Measurements from ENCODE around the gene PLBD2. TPM values are rescaled to one million over a fixed set of nuclear protein-coding genes. Genes with fewer than 3 reads are reported as not detected.
"Not testable (repeated sequence)": the region's sequence is repeated elsewhere in the genome, so short reads cannot be mapped to it uniquely, and the experiment has no call there.

Gene PLBD2
- total RNA-seq, 1 donor from 2014 or later, result 30.8 TPM

- no peak for DNase-seq (ENCODE audit: low spot score)
- intact Hi-C loops (cut with DNase I), result no loop called here
Measured at GRCh38 chr12:113332688-113333417, 25.5 kb upstream of the PLBD2 start.

GRCh38 chr12:113333418-113333750 lies 25.0 kb upstream of the PLBD2 start:
- DNase-seq (ENCODE audit: low spot score), result no peak
- intact Hi-C loops (cut with DNase I), result no loop called here

GRCh38 chr12:113333877-113334785 lies 24.3 kb upstream of the PLBD2 start:
- intact Hi-C loops (cut with DNase I), result no loop called here
- peak; percentile 80 for DNase-seq (ENCODE audit: low spot score)

GRCh38 chr12:113334786-113335539 lies 23.4 kb upstream of the PLBD2 start, which contains the start of gene SLC8B1:
Gene SLC8B1, minus strand, starts transcription at chr12:113335109. Its CDS starts 2,231 bp downstream, at chr12:113332878.
- DNase-seq (ENCODE audit: low spot score), result peak; percentile 97
- intact Hi-C loops (cut with DNase I), result loop anchor here (1.0 kb wide), 1 partner anchor 23 kb away; the partner anchor contains the start of gene PLBD2

GRCh38 chr12:113339540-113339939 lies 18.8 kb upstream of the PLBD2 start:
- DNase-seq (ENCODE audit: low spot score), result no peak
- intact Hi-C loops (cut with DNase I), result no loop called here

GRCh38 chr12:113340061-113340460 lies 18.3 kb upstream of the PLBD2 start:
- intact Hi-C loops (cut with DNase I), result no loop called here
- no peak for DNase-seq (ENCODE audit: low spot score)

GRCh38 chr12:113341535-113341934 lies 16.9 kb upstream of the PLBD2 start:
- DNase-seq (ENCODE audit: low spot score), result no peak
- intact Hi-C loops (cut with DNase I), result no loop called here

GRCh38 chr12:113345318-113345717 lies 13.1 kb upstream of the PLBD2 start:
- DNase-seq (ENCODE audit: low spot score), result no peak
- intact Hi-C loops (cut with DNase I), result loop anchor here (5.0 kb wide), 1 partner anchor 133 kb away; no protein-coding TSS in a partner anchor

- DNase-seq (ENCODE audit: low spot score), result no peak
- intact Hi-C loops (cut with DNase I), result loop anchor here (5.0 kb wide), 1 partner anchor 134 kb away; no protein-coding TSS in a partner anchor
Measured at GRCh38 chr12:113346353-113346752, 12.0 kb upstream of the PLBD2 start.

- intact Hi-C loops (cut with DNase I), result loop anchor here (5.0 kb wide), 1 partner anchor 135 kb away; no protein-coding TSS in a partner anchor
Measured at GRCh38 chr12:113347107-113347506, 11.3 kb upstream of the PLBD2 start.

GRCh38 chr12:113347892-113348291 lies 10.5 kb upstream of the PLBD2 start:
- DNase-seq (ENCODE audit: low spot score), result no peak
- intact Hi-C loops (cut with DNase I), result loop anchor here (5.0 kb wide), 1 partner anchor 136 kb away; no protein-coding TSS in a partner anchor

More at GRCh38 chr12:113347107-113347506, 11.3 kb upstream of the PLBD2 start:
- no peak for DNase-seq (ENCODE audit: low spot score)

GRCh38 chr12:113348849-113349536 lies 9.4 kb upstream of the PLBD2 start:
- no peak for DNase-seq (ENCODE audit: low spot score)
- intact Hi-C loops (cut with DNase I), result loop anchor here (5.0 kb wide), 1 partner anchor 137 kb away; no protein-coding TSS in a partner anchor

GRCh38 chr12:113351089-113351488 lies 7.3 kb upstream of the PLBD2 start:
- DNase-seq (ENCODE audit: low spot score), result no peak
- intact Hi-C loops (cut with DNase I), result no loop called here

GRCh38 chr12:113354192-113354591 lies 4.2 kb upstream of the PLBD2 start:
- DNase-seq (ENCODE audit: low spot score); intact Hi-C loops (cut with DNase I): not testable (repeated sequence)

- DNase-seq (ENCODE audit: low spot score), result no peak
- intact Hi-C loops (cut with DNase I), result loop anchor here (5.0 kb wide), 1 partner anchor 172 kb away; the partner anchor contains the start of genes DDX54 and RITA1
Measured at GRCh38 chr12:113359133-113359938, 949 bp downstream of the PLBD2 start.

- intact Hi-C loops (cut with DNase I), result loop anchor here (5.0 kb wide), 1 partner anchor 173 kb away; the partner anchor contains the start of genes DDX54 and RITA1
- no peak for DNase-seq (ENCODE audit: low spot score)
Measured at GRCh38 chr12:113359939-113360748, 1.8 kb downstream of the PLBD2 start.
